Measurements from ENCODE around the gene MAP2. TPM values are rescaled to one million over a fixed set of nuclear protein-coding genes. Genes with fewer than 3 reads are reported as not detected.
A peak's percentile ranks its signal among the peaks of the same experiment; 100 is the strongest.

Gene MAP2
- total RNA-seq, 2 experiments from 2014 or later, result 0.10 TPM; not detected in 1

DNA sequence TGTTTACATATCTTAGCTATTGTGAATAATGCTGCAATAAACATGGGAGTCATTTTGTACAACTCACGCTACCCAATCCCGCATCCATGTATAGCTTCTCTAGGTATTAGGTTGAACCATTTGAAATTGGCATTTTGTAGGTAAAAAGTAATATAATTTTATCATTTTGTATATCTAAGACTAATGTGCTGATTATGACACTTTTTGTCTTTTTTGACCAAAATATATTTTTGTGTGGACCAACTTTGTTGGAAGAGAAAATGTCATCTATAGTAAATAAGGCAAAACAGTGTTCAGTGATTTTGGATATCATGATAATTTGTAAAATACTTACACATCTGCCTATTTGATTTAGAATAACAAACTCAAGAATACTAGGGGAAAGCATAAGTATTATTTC, 150.7 kb downstream of the MAP2 start:
- Histone ChIP-seq H3K4me2 (ENCODE audit: low read length) (no peak overlapping the region), H3K36me3 (ENCODE audit: insufficient read depth, low read length) (no peaks in the 10 kb centered on the region), H3K9me2 (ENCODE audit: insufficient read depth, low read length) (no peaks in the 10 kb centered on the region), H3K9me3 (ENCODE audit: low read length) (no peaks in the 10 kb centered on the region), H3K27ac (ENCODE audit: low read depth, low read length, poor library complexity, severe bottlenecking) (no peak overlapping the region), H4K20me1 (ENCODE audit: insufficient read depth, low read length) (no peaks in the 10 kb centered on the region), H2AFZ (ENCODE audit: low read length) (no peak overlapping the region), H3K4me1 (ENCODE audit: insufficient read depth, low read length, poor library complexity, severe bottlenecking) (no peaks in the 10 kb centered on the region), H3K4me3 (ENCODE audit: low read depth, low read length, poor library complexity, severe bottlenecking) (no peak overlapping the region), H3K79me2 (ENCODE audit: insufficient read depth, low read depth, low read length) (no peaks in the 10 kb centered on the region)
- intact Hi-C loops (cut with micrococcal nuclease; ENCODE audit: unreplicated experiment), result loop anchor here (10.0 kb wide), 2 partner anchors 140 to 1180 kb away; no protein-coding TSS in a partner anchor
- BruUV-seq (replicated peaks), result no TSS peak
- DNase-seq (ENCODE audit: low spot score), result no peak
- CTCF ChIA-PET (ENCODE audit: unreplicated experiment), result no interaction called here
- POLR2A ChIA-PET, result no interaction called here
- TF ChIP-seq, protein P1, sequence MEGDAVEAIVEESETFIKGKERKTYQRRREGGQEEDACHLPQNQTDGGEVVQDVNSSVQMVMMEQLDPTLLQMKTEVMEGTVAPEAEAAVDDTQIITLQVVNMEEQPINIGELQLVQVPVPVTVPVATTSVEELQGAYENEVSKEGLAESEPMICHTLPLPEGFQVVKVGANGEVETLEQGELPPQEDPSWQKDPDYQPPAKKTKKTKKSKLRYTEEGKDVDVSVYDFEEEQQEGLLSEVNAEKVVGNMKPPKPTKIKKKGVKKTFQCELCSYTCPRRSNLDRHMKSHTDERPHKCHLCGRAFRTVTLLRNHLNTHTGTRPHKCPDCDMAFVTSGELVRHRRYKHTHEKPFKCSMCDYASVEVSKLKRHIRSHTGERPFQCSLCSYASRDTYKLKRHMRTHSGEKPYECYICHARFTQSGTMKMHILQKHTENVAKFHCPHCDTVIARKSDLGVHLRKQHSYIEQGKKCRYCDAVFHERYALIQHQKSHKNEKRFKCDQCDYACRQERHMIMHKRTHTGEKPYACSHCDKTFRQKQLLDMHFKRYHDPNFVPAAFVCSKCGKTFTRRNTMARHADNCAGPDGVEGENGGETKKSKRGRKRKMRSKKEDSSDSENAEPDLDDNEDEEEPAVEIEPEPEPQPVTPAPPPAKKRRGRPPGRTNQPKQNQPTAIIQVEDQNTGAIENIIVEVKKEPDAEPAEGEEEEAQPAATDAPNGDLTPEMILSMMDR (conservative IDR thresholded peaks at IDR 0.05; ENCODE audit: low read length), result no peak
- TF ChIP-seq EZH2phosphoT487 (IDR thresholded peaks at IDR 0.05; ENCODE audit: borderline replicate concordance, low read depth, low read length), result no peak

DNA sequence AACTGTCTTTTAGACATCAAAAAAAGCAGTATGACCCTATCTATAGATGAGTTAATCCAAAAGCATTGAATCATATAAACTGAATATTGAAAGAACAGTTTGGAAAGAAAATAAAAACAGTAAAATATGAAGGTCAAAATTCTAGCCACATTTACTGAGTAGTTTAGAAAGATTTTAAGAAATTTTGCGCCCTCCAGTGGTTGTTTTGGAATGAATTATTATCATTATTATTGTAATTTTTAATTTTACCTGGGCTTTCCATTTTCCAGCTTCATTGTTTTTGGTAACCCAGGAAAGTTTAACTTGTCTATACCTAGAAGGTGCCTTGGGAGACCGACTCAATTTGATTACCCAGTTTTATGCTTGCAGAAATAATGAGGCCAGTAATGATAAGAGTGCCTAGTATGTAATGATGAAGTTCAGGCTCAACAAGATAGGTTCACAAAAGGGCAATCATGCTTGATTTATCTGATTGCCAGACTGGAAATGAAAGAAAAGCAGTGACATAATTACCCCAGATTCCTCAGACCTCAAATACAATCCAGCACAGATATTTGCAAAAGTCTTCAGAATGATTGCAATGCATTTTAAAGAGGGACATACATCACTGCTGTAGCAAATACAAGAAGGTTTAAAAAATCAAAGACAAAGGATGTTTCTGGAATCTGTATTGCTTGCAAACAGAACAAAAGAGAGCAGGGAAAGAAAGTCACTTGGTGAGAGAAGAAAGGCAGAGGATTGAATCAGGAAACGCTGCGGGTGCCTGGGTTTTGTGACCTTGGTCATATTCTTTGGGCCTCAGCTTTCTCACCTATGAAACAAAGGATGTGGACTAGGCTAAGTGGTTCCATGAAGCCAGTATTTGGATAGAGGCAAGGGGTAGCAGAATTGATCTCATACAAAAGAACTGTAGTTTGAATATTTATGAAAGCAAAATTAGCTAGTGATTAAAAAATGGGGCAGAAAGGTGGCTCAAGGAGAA, 153.8 kb downstream of the MAP2 start:
- TF ChIP-seq EZH2phosphoT487 (IDR thresholded peaks at IDR 0.05; ENCODE audit: borderline replicate concordance, low read depth, low read length), result no peak
- TF ChIP-seq, protein P1 (conservative IDR thresholded peaks at IDR 0.05; ENCODE audit: low read length), result peak; percentile 80
- H3K4me2 ChIP-seq (ENCODE audit: low read length), result no peak overlapping the region
- H3K9me3 ChIP-seq (ENCODE audit: low read length), result no peaks in the 10 kb centered on the region
- H3K4me1 ChIP-seq (ENCODE audit: insufficient read depth, low read length, poor library complexity, severe bottlenecking), result no peaks in the 10 kb centered on the region
- H3K36me3 ChIP-seq (ENCODE audit: insufficient read depth, low read length), result no peaks in the 10 kb centered on the region
- ChIA-PET POLR2A (interaction anchor here (0.7 kb wide), 1 partner anchor 97 kb away, joined by 3 read pairs; no protein-coding TSS in a partner anchor), CTCF (ENCODE audit: unreplicated experiment) (no interaction called here)
- no peaks in the 10 kb centered on the region for H4K20me1 ChIP-seq (ENCODE audit: insufficient read depth, low read length)
- no peak overlapping the region for H3K27ac ChIP-seq (ENCODE audit: low read depth, low read length, poor library complexity, severe bottlenecking)
- no peaks in the 10 kb centered on the region for H3K9me2 ChIP-seq (ENCODE audit: insufficient read depth, low read length)
- no peak overlapping the region for H2AFZ ChIP-seq (ENCODE audit: low read length)
- H3K4me3 ChIP-seq (ENCODE audit: low read depth, low read length, poor library complexity, severe bottlenecking), result no peak overlapping the region
- intact Hi-C loops (cut with micrococcal nuclease; ENCODE audit: unreplicated experiment), result loop anchor here (2.0 to 10.0 kb wide), 4 partner anchors 143 to 1183 kb away; no protein-coding TSS in a partner anchor
- DNase-seq (ENCODE audit: low spot score), result peak; percentile 23
- no TSS peak for BruUV-seq (replicated peaks)
- H3K79me2 ChIP-seq (ENCODE audit: insufficient read depth, low read depth, low read length), result no peaks in the 10 kb centered on the region

Data from OCI-LY7 (cell line).